Esophagus squamous epithelium (tissue), 5 donors: ENCODE data around the gene SLC1A4. TPM values are rescaled to one million over a fixed set of nuclear protein-coding genes. Genes with fewer than 3 reads are reported as not detected.
A peak's percentile ranks its signal among the peaks of the same experiment; 100 is the strongest.

Source experiments
- DNase-seq: peaks from one replicate; lab custom pipeline; 2025; lab: John Stamatoyannopoulos, UW
- H3K27ac ChIP-seq, 4 donors: fragments of 200-600 bp; sonication (generic); one replicate each; pipeline ENCODE4 v1.5.1; 2016 to 2019; ENCODE audit warnings: mild to moderate bottlenecking in 1 of 4
- H3K27me3 ChIP-seq, 4 donors: fragments of 200-600 bp; sonication (generic); 1 replicate in 3 of 4; 2 replicates in 1 of 4; pipeline versions ENCODE4 v1.5.1 to v1.6.0; 2017 to 2021; ENCODE audit warnings: antibody characterized with exemption in 1 of 4
- H3K36me3 ChIP-seq, 3 donors: fragments of 200-600 bp; sonication (generic); one replicate each; pipeline ENCODE4 v1.5.1; 2016 to 2019
- H3K4me1 ChIP-seq, 3 donors: fragments of 200-600 bp; sonication (generic); one replicate each; pipeline ENCODE4 v1.5.1; 2017 to 2019
- H3K4me3 ChIP-seq, 4 donors: fragments of 200-600 bp; sonication (generic); 1 replicate in 3 of 4; 2 replicates in 1 of 4; pipeline ENCODE4 v1.5.1; 2016 to 2019; ENCODE audit warnings: mild to moderate bottlenecking in 2 of 4, moderate library complexity in 1 of 4
- H3K9me3 ChIP-seq, 3 donors: fragments of 200-600 bp; sonication (generic); one replicate each; pipeline ENCODE4 v1.5.1; 2016 to 2019
- CTCF ChIP-seq, 6 experiments: fragments of 450-650 bp in 4 of 6; fragments of 200-600 bp in 2 of 6; sonication (generic) in 2 of 6; IDR thresholded peaks; one replicate each; pipeline ENCODE4 v1.5.1; 2016 to 2019; ENCODE audit warnings: antibody characterized with exemption in 6 of 6, mild to moderate bottlenecking in 4 of 6, moderate library complexity in 4 of 6
- POLR2A ChIP-seq, 4 donors: fragments of 450-650 bp; IDR thresholded peaks; one replicate each; pipeline ENCODE4 v1.6.1; 2017; ENCODE audit warnings: antibody characterized with exemption in 4 of 4, mild to moderate bottlenecking in 4 of 4, moderate library complexity in 3 of 4
- WGBS, 2 donors: methylation state at CpG; one replicate each; pipeline ENCODE4 v1.1.5; 2018; 5-methylcytosine and 5-hydroxymethylcytosine counted together
- intact Hi-C: fragments of 100-400 bp; cut with DNase I; formaldehyde crosslinking; loops from one replicate; pipeline ENCODE4 v1.15.0; 2022
- total RNA-seq, 4 donors: library from RNA; depleted of rRNA; stranded (reverse); fragments of >200 nt; gene quantifications; one replicate each; pipeline ENCODE4 v1.1.0, GENCODE V29; 2016
- donor health status: DM: yes; HTN: yes; CAD: no.

The SLC1A4 gene
- total RNA-seq, 4 donors from 2014 or later = 12.8 to 28.1 (median 14.3) TPM

- Histone ChIP-seq H3K36me3 (peaks cover 0 to 11% (median 4%) of the 10 kb centered on the region in 3 donors), H3K4me3 (no peak overlapping the region), H3K9me3 (no peaks in the 10 kb centered on the region), H3K4me1 (peaks cover 0 to 13% (median 11%) of the 10 kb centered on the region in 3 donors), H3K27ac (no peak overlapping the region), H3K27me3 (no peaks in the 10 kb centered on the region)
- TF ChIP-seq POLR2A (IDR thresholded peaks at IDR 0.05) (no peak), CTCF (IDR thresholded peaks at IDR 0.05) (no peak)
- intact Hi-C loops = no loop called here
- 93 to 98% methylated on average over 9 to 11 of the region's 13 CpGs for WGBS, 2 donors
- no peak for DNase-seq
These were observed 37.7 kb downstream of the SLC1A4 start for GRCh38 chr2:65026704-65027464.

GRCh38 chr2:65027616-65028244 lies 38.5 kb downstream of the SLC1A4 start:
- DNase-seq = no peak
- H3K4me1 ChIP-seq = peaks cover 0 to 13% (median 11%) of the 10 kb centered on the region in 3 donors
- TF ChIP-seq POLR2A (IDR thresholded peaks at IDR 0.05) = no peak
- no peak overlapping the region for H3K27ac ChIP-seq
- no peaks in the 10 kb centered on the region for H3K27me3 ChIP-seq
- intact Hi-C loops = no loop called here
- 77 to 78% methylated on average over 6 to 8 of the region's 8 CpGs for WGBS, 2 donors
- peaks cover 0 to 2% (median 2%) of the 10 kb centered on the region in 3 donors for H3K36me3 ChIP-seq
- H3K4me3 ChIP-seq = no peak overlapping the region
- H3K9me3 ChIP-seq = no peaks in the 10 kb centered on the region

GRCh38 chr2:65030476-65031332 lies 41.5 kb downstream of the SLC1A4 start:
- WGBS, 2 donors = 62 to 76% methylated on average over 11 of the region's 11 CpGs
- H3K27ac ChIP-seq = no peak overlapping the region

GRCh38 chr2:65031341-65032018 lies 42.3 kb downstream of the SLC1A4 start:
- no peak for DNase-seq
- Histone ChIP-seq H3K9me3 (no peaks in the 10 kb centered on the region), H3K4me1 (peaks cover 0 to 5% (median 0%) of the 10 kb centered on the region in 3 donors), H3K36me3 (no peaks in the 10 kb centered on the region), H3K27ac (peak overlapping the region in 1 of 4 donors; percentile 29), H3K4me3 (peak overlapping the region in 1 of 4 donors; percentile 12), H3K27me3 (no peaks in the 10 kb centered on the region)
- intact Hi-C loops = no loop called here
- WGBS, 2 donors = 48 to 64% methylated on average over 7 to 8 of the region's 8 CpGs
- TF ChIP-seq POLR2A (IDR thresholded peaks at IDR 0.05) = no peak
- no peak for TF ChIP-seq CTCF (IDR thresholded peaks at IDR 0.05)

More at GRCh38 chr2:65030476-65031332, 41.5 kb downstream of the SLC1A4 start:
- intact Hi-C loops = no loop called here
- Histone ChIP-seq H3K4me3 (no peak overlapping the region), H3K4me1 (peaks cover 0 to 5% (median 0%) of the 10 kb centered on the region in 3 donors), H3K9me3 (no peaks in the 10 kb centered on the region), H3K36me3 (no peaks in the 10 kb centered on the region), H3K27me3 (no peaks in the 10 kb centered on the region)
- DNase-seq = no peak
- no peak for TF ChIP-seq POLR2A (IDR thresholded peaks at IDR 0.05)
- TF ChIP-seq CTCF (IDR thresholded peaks at IDR 0.05) = no peak
